Neural cell (in vitro differentiated cells): ENCODE measurements around the gene SSC5D.

ENCODE experiments used
- EP300 ChIP-seq: fragments of 450-650 bp; conservative IDR thresholded peaks from 2 replicates; pipeline ENCODE4 v1.6.1; 2014; ENCODE audit warnings: antibody characterized with exemption, mild to moderate bottlenecking, moderate library complexity; ENCODE audit not compliant: poor library complexity, severe bottlenecking
- POLR2AphosphoS5 ChIP-seq: IDR thresholded peaks from 2 replicates; pipeline ENCODE4 v1.6.1; 2012
- SMC3 ChIP-seq: fragments of 450-650 bp; conservative IDR thresholded peaks from 2 replicates; pipeline ENCODE4 v1.6.1; 2014; ENCODE audit warnings: antibody characterized with exemption, mild to moderate bottlenecking, moderate library complexity; ENCODE audit not compliant: poor library complexity

- no peak for TF ChIP-seq SMC3
- TF ChIP-seq POLR2AphosphoS5, result no peak
- no peak for TF ChIP-seq EP300
Measured at GRCh38 chr19:55466241-55466614, 22.0 kb upstream of the SSC5D start.
